ENCODE data around the gene CRKL.
"Not testable (repeated sequence)": the region's sequence is repeated elsewhere in the genome, so short reads cannot be mapped to it uniquely, and the experiment has no call there.

The CRKL gene

GRCh38 chr22:20916916-20917810, at the start of gene CRKL:
Gene CRKL (plus strand): TSS chr22:20917407. CDS start chr22:20917935, 528 bp downstream.
- DNase-seq (ENCODE audit: low spot score), result peak; percentile 96

GRCh38 chr22:20868025-20868962, 48.9 kb upstream of the CRKL start:
- no peak for DNase-seq (ENCODE audit: low spot score)

GRCh38 chr22:20869234-20869633, 48.0 kb upstream of the CRKL start:
- DNase-seq (ENCODE audit: low spot score), result no peak

GRCh38 chr22:20873214-20873613, 44.0 kb upstream of the CRKL start:
- no peak for DNase-seq (ENCODE audit: low spot score)

- no peak for DNase-seq (ENCODE audit: low spot score)
Measured at GRCh38 chr22:20875296-20875695, 41.9 kb upstream of the CRKL start.

GRCh38 chr22:20877715-20878114, 39.5 kb upstream of the CRKL start:
- DNase-seq (ENCODE audit: low spot score), result no peak

GRCh38 chr22:20881231-20881630, 36.0 kb upstream of the CRKL start:
- no peak for DNase-seq (ENCODE audit: low spot score)

- no peak for DNase-seq (ENCODE audit: low spot score)
Measured at GRCh38 chr22:20881869-20882815, 35.1 kb upstream of the CRKL start.

GRCh38 chr22:20882855-20883254, 34.4 kb upstream of the CRKL start:
- DNase-seq (ENCODE audit: low spot score), result no peak

- no peak for DNase-seq (ENCODE audit: low spot score)
Measured at GRCh38 chr22:20884454-20884853, 32.8 kb upstream of the CRKL start.

GRCh38 chr22:20885017-20885556, 32.1 kb upstream of the CRKL start:
- DNase-seq (ENCODE audit: low spot score), result no peak

GRCh38 chr22:20885557-20886323, 31.5 kb upstream of the CRKL start:
- DNase-seq (ENCODE audit: low spot score), result peak; percentile 21

- DNase-seq (ENCODE audit: low spot score), result no peak
Measured at GRCh38 chr22:20887375-20887774, 29.8 kb upstream of the CRKL start.

- no peak for DNase-seq (ENCODE audit: low spot score)
Measured at GRCh38 chr22:20889025-20889704, 28.0 kb upstream of the CRKL start.

GRCh38 chr22:20889904-20890540, 27.2 kb upstream of the CRKL start:
- DNase-seq (ENCODE audit: low spot score), result no peak

- DNase-seq (ENCODE audit: low spot score), result no peak
Measured at GRCh38 chr22:20890975-20891374, 26.2 kb upstream of the CRKL start.

- not testable (repeated sequence) for DNase-seq (ENCODE audit: low spot score)
Measured at GRCh38 chr22:20897737-20898136, 19.5 kb upstream of the CRKL start.

- DNase-seq (ENCODE audit: low spot score), result no peak
Measured at GRCh38 chr22:20899827-20900423, 17.3 kb upstream of the CRKL start.
